Endothelial cell of umbilical vein (primary cell): Measurements from ENCODE around the gene SIN3B. TPM values are rescaled to one million over a fixed set of nuclear protein-coding genes. Genes with fewer than 3 reads are reported as not detected.
A peak's percentile ranks its signal among the peaks of the same experiment; 100 is the strongest.

Experiments
- BruUV-seq: library from RNA; stranded (reverse); fragments of 400-500 nt; replicated peaks from 2 replicates; lab custom pipeline; 2021; lab: Mats Ljungman, UMichigan
- CTCF ChIA-PET: fragments of 300-600, 350-600 bp; sonication (Branson Sonifier 250); formaldehyde crosslinking; loops from one replicate; lab custom pipeline; 2021; ENCODE audit warnings: antibody characterized with exemption, inconsistent platforms; lab: Charles Lee
- POLR2A ChIA-PET: fragments of 300-600, 350-600 bp; sonication (Branson Sonifier 250); formaldehyde crosslinking; loops from one replicate; lab custom pipeline; 2021; ENCODE audit warnings: antibody characterized with exemption, inconsistent platforms; lab: Charles Lee
- DNase-seq: peaks from one replicate; pipeline ENCODE4 v3.0.0-alpha.2; 2011; ENCODE audit warnings: low read depth, low spot score
- FAIRE-seq: peaks from 2 replicates; lab custom pipeline; 2011; peaks lifted over from hg19 to GRCh38; lab: Jason Lieb, UNC
- H2AFZ ChIP-seq: 2 replicates; pipeline ENCODE4 v1.6.0; 2012; ENCODE audit warnings: low read depth, low read length, control low read depth, inconsistent platforms
- H3K27ac ChIP-seq: 2 replicates; pipeline ENCODE4 v1.5.1; 2011; ENCODE audit warnings: low read depth, mild to moderate bottlenecking, control low read depth, low read length, moderate library complexity; ENCODE audit not compliant: insufficient read depth
- H3K27me3 ChIP-seq, 2 experiments: 2 replicates each; pipeline versions ENCODE4 v1.6.0 to v1.6.1; 2011; ENCODE audit warnings: low read length in 2 of 2, mixed read lengths in 1 of 2; ENCODE audit not compliant: control insufficient read depth in 2 of 2, insufficient read depth in 2 of 2
- H3K36me3 ChIP-seq, 2 experiments: 2 replicates in 1 of 2; 3 replicates in 1 of 2; pipeline ENCODE4 v1.5.1; 2011; ENCODE audit warnings: low read length in 2 of 2, mild to moderate bottlenecking in 1 of 2, moderate library complexity in 1 of 2; ENCODE audit not compliant: control insufficient read depth in 2 of 2, insufficient read depth in 2 of 2; ENCODE audit errors: extremely low read depth in 1 of 2
- H3K4me1 ChIP-seq: 3 replicates; pipeline ENCODE4 v1.5.1; 2011; ENCODE audit warnings: mild to moderate bottlenecking, low read length; ENCODE audit not compliant: control insufficient read depth, insufficient read depth; ENCODE audit errors: extremely low read depth
- H3K4me2 ChIP-seq: 2 replicates; pipeline ENCODE4 v1.6.1; 2011; ENCODE audit warnings: low read length, control low read depth, mixed read lengths; ENCODE audit not compliant: insufficient read depth
- H3K4me3 ChIP-seq, 3 experiments: fragments of 200-600 bp in 1 of 3; sonication (generic), shearing (Covaris generic) in 1 of 3; replicated peaks in 1 of 3; 2 replicates each; pipeline ENCODE4 v1.5.1; 2011 to 2016; ENCODE audit warnings: control low read depth in 3 of 3, low read length in 3 of 3, mild to moderate bottlenecking in 2 of 3, inconsistent platforms in 1 of 3, low read depth in 1 of 3, moderate library complexity in 1 of 3; ENCODE audit not compliant: insufficient read depth in 1 of 3
- H3K79me2 ChIP-seq: 2 replicates; pipeline ENCODE4 v1.6.0; 2012; ENCODE audit warnings: low read length, inconsistent platforms; ENCODE audit not compliant: control insufficient read depth, insufficient read depth
- H3K9ac ChIP-seq: replicated peaks from 2 replicates; pipeline ENCODE3; 2011; ENCODE audit warnings: low read length, control low read depth; ENCODE audit not compliant: insufficient read depth; ENCODE audit errors: extremely low read depth
- H3K9me1 ChIP-seq: replicated peaks from 3 replicates; pipeline ENCODE4 v1.6.0; 2011; ENCODE audit warnings: mild to moderate bottlenecking, low read length; ENCODE audit not compliant: control insufficient read depth, insufficient read depth; ENCODE audit errors: extremely low read depth
- H3K9me3 ChIP-seq: replicated peaks from 2 replicates; pipeline ENCODE4 v1.5.1; 2012; ENCODE audit warnings: low read length, inconsistent platforms; ENCODE audit not compliant: control insufficient read depth, insufficient read depth
- H4K20me1 ChIP-seq: replicated peaks from 2 replicates; pipeline ENCODE3; 2011; ENCODE audit warnings: mild to moderate bottlenecking, low read length; ENCODE audit not compliant: control insufficient read depth, insufficient read depth; ENCODE audit errors: extremely low read depth
- EZH2 ChIP-seq: IDR thresholded peaks from 2 replicates; pipeline ENCODE4 v1.6.1; 2012; ENCODE audit warnings: borderline replicate concordance, low read depth, mild to moderate bottlenecking, moderate library complexity, low read length, inconsistent platforms; ENCODE audit not compliant: severe bottlenecking
- FOS ChIP-seq: IDR thresholded peaks from 2 replicates; pipeline ENCODE4 v1.6.1; 2011; ENCODE audit warnings: mild to moderate bottlenecking, low read length, moderate library complexity, borderline replicate concordance; ENCODE audit not compliant: insufficient read depth
- GATA2 ChIP-seq: IDR thresholded peaks from 2 replicates; pipeline ENCODE4 v1.7.0; 2011; ENCODE audit warnings: low read depth, mild to moderate bottlenecking, moderate library complexity, mixed read lengths, low read length; ENCODE audit not compliant: insufficient read length, insufficient read depth
- JUN ChIP-seq: IDR thresholded peaks from 2 replicates; pipeline ENCODE4 v1.6.1; 2011; ENCODE audit warnings: borderline replicate concordance, low read depth; ENCODE audit not compliant: insufficient read length, insufficient read depth
- MYC ChIP-seq: IDR thresholded peaks from one replicate; pipeline ENCODE4 v1.6.1; 2011; ENCODE audit warnings: mild to moderate bottlenecking, low read depth, low read length
- POLR2A ChIP-seq: IDR thresholded peaks from 2 replicates; pipeline ENCODE4 v1.6.1; 2012; ENCODE audit warnings: low read depth, mild to moderate bottlenecking, control low read depth, low read length
- POLR2AphosphoS5 ChIP-seq: IDR thresholded peaks from 2 replicates; pipeline ENCODE4 v1.6.1; 2012; ENCODE audit warnings: low read depth, mild to moderate bottlenecking, control low read depth, low read length, moderate library complexity; ENCODE audit not compliant: insufficient read depth
- dilution Hi-C: fragments of 300-500 bp; cut with MboI; formaldehyde crosslinking; loops from one replicate; pipeline ENCODE4 v1.15.0; 2019; ENCODE audit warnings: low sequenced_read_pairs; ENCODE audit not compliant: extremely low pct_ligation_motif_present
- intact Hi-C: fragments of 100-400 bp; cut with micrococcal nuclease; formaldehyde crosslinking; loops from one replicate; pipeline ENCODE4 v1.10.0; 2022
- polyA plus RNA-seq, 4 experiments: library from polyadenylated mRNA; depleted of rRNA in 3 of 4; stranded (reverse) in 3 of 4; unstranded in 1 of 4; fragments of >200 nt; gene quantifications; 2 replicates each; pipeline versions ENCODE4 v1.2.1 to v1.2.3, GENCODE V29; 2011 to 2012; ENCODE audit warnings: missing spikeins in 1 of 4
- total RNA-seq: library from RNA; stranded (reverse); gene quantifications from 2 replicates; pipeline ENCODE4 v1.2.3, GENCODE V29; 2021
- TF ChIP-seq, protein P1 (sequence below), 2 donors: IDR thresholded peaks; 1 replicate in 1 of 2; 2 replicates in 1 of 2; pipeline ENCODE4 v1.5.1; 2011; ENCODE audit warnings: low read length in 2 of 2, mild to moderate bottlenecking in 2 of 2, moderate library complexity in 2 of 2, control low read depth in 1 of 2, inconsistent platforms in 1 of 2, low read depth in 1 of 2; ENCODE audit not compliant: insufficient read depth in 1 of 2; ENCODE audit errors: extremely low read depth in 1 of 2
- TF ChIP-seq, protein P2 (sequence below): IDR thresholded peaks from 2 replicates; pipeline ENCODE4 v1.6.1; 2011; ENCODE audit not compliant: insufficient read depth, insufficient read length

SIN3B gene
- total and polyA plus RNA-seq, 2 donors (not counting 3 experiments of a cell fraction or from before 2014, with no cell fraction given) = 46.2 to 75.0 TPM

DNA sequence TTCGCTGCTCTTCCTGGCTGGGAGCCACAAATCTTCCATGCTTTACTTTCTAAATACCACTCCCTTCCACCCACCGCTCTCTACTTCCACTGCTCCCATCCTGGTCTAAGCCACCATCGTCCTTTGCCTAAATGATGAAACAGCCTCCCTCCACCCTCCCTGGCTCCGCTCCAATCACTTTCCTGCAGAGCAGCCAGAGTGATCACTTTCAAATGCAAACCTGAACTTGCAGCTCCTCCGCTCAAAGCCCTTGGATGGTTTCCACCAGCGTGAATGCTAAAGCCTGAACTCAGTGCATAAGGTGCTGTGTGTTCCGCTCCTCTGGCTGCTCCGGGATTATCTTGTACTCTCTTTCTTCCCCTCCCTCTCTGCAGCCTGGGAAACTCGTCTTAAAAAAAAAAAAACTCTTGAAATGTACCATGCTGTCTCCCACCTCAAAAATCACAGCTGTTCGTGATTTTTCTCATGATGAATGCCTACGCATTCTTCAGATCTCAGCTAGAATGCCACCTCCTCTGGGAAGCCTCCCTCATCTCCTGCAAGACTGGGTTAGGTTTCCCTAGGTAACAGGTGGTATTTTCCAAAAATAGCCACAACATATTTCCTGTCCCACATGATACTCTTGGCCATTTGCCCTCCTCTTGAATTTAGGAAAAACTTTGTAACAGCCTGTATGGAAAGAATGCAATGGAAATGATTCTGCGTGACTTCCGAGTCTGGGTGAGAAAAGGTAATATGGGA lies 3.7 kb upstream of the SIN3B start:
- CTCF ChIA-PET = interaction anchor here (2.2 kb wide), 1 partner anchor 46 kb away, joined by 7 read pairs; no protein-coding TSS in a partner anchor
- peak; percentile 55 for DNase-seq
- FAIRE-seq = no peak
- H3K9me1 ChIP-seq = no peaks in the 10 kb centered on the region
- peak overlapping the region; percentile 84 for H3K4me2 ChIP-seq
- no peaks in the 10 kb centered on the region for H3K9me3 ChIP-seq
- POLR2A ChIA-PET = no interaction called here
- H3K27me3 ChIP-seq = no peaks in the 10 kb centered on the region
- no peak overlapping the region for H3K27ac ChIP-seq
- no peaks in the 10 kb centered on the region for H3K36me3 ChIP-seq
- H2AFZ ChIP-seq = peak overlapping the region; percentile 96
- intact Hi-C loops = no loop called here
- peak overlapping the region; percentile 32 for H3K9ac ChIP-seq
- H3K4me3 ChIP-seq = peak overlapping the region in 2 of 3 experiments; percentile 12 to 34
- dilution Hi-C loops = no loop called here
- no peaks in the 10 kb centered on the region for H4K20me1 ChIP-seq
- H3K4me1 ChIP-seq = peaks cover 20% of the 10 kb centered on the region
- H3K79me2 ChIP-seq = peaks cover 11% of the 10 kb centered on the region
- no TSS peak for BruUV-seq
- TF ChIP-seq FOS = no peak
- TF ChIP-seq JUN = no peak
- no peak for TF ChIP-seq EZH2
- no peak for TF ChIP-seq MYC
- no peak for TF ChIP-seq POLR2A
- TF ChIP-seq, protein P1, sequence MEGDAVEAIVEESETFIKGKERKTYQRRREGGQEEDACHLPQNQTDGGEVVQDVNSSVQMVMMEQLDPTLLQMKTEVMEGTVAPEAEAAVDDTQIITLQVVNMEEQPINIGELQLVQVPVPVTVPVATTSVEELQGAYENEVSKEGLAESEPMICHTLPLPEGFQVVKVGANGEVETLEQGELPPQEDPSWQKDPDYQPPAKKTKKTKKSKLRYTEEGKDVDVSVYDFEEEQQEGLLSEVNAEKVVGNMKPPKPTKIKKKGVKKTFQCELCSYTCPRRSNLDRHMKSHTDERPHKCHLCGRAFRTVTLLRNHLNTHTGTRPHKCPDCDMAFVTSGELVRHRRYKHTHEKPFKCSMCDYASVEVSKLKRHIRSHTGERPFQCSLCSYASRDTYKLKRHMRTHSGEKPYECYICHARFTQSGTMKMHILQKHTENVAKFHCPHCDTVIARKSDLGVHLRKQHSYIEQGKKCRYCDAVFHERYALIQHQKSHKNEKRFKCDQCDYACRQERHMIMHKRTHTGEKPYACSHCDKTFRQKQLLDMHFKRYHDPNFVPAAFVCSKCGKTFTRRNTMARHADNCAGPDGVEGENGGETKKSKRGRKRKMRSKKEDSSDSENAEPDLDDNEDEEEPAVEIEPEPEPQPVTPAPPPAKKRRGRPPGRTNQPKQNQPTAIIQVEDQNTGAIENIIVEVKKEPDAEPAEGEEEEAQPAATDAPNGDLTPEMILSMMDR (IDR thresholded peaks at IDR 0.05; ENCODE audit: extremely low read depth in 1 of 2, insufficient read depth in 1 of 2, low read depth in 1 of 2, low read length in 2 of 2) = no peak
- TF ChIP-seq GATA2 = no peak
- TF ChIP-seq, protein P2, sequence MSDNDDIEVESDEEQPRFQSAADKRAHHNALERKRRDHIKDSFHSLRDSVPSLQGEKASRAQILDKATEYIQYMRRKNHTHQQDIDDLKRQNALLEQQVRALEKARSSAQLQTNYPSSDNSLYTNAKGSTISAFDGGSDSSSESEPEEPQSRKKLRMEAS = no peak
- no peak for TF ChIP-seq POLR2AphosphoS5
